GM21723 (cell line): ENCODE data around the gene COL5A3.
A peak's percentile ranks its signal among the peaks of the same experiment; 100 is the strongest.
"Not testable (repeated sequence)": the region's sequence is repeated elsewhere in the genome, so short reads cannot be mapped to it uniquely, and the experiment has no call there.

Experiments used
- ATAC-seq: cut with Tn5 transposase; IDR thresholded peaks from one replicate; pipeline ENCODE4 v1.9.1; 2021; ENCODE audit warnings: mild to moderate bottlenecking, moderate library complexity; ENCODE audit not compliant: unreplicated experiment

COL5A3 gene

DNA sequence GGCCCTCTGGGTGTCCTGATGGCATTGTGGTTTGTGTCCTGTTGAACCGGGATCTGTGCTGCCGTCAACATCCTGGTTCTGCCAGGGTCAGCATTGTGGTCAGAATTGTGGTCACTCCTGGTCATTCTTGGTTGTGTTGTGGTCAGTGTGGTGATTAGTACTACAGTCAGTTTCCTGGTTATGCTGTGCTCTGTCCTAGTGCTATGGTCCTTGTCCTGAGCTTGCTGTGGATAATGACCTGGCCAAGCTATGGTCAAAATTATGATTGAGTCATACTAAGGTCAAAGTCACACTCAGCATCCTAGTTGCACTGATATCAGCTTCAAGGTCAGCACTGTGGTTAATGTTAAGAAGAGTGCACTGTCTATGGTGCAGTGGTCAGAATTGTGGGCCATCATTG, 69.5 kb downstream of the COL5A3 start:
- no peak for ATAC-seq

GRCh38 chr19:9939301-9939913, 70.9 kb downstream of the COL5A3 start:
- ATAC-seq, result no peak

- no peak for ATAC-seq
These were observed 73.3 kb downstream of the COL5A3 start for GRCh38 chr19:9937001-9937411.

- ATAC-seq, result no peak
These were observed 73.8 kb downstream of the COL5A3 start, which contains the start of gene OLFM2 for GRCh38 chr19:9936326-9937000. Gene OLFM2 (minus strand): TSS chr19:9936515. CDS start chr19:9936366, 149 bp downstream.

- no peak for ATAC-seq
These were observed 74.6 kb downstream of the COL5A3 start for GRCh38 chr19:9935506-9936325.

- ATAC-seq, result no peak
These were observed 76.0 kb downstream of the COL5A3 start for GRCh38 chr19:9934132-9934950.

- no peak for ATAC-seq
These were observed 77.5 kb downstream of the COL5A3 start for GRCh38 chr19:9932835-9933234.

GRCh38 chr19:9931629-9932028, 78.7 kb downstream of the COL5A3 start:
- no peak for ATAC-seq

DNA sequence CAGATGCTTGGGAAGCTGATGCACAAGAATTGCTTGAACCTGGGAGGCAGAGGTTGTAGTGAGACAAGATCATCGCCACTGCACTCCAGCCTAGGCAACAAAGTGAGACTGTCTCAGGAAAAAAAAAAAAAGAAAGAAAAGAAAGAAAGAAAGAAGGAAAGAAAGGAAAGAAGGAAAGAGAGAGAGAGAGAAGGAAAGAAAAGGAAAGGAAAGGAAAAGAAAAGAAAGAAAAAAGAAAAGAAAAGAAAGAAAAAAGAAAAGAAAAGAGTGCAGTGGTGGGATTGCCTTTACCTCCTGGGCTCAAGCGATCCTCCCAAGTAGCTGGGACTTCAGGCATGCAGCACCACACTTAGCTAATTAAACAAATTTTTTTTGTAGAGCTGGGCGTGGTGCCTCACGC, 86.9 kb downstream of the COL5A3 start:
- ATAC-seq, result no peak

DNA sequence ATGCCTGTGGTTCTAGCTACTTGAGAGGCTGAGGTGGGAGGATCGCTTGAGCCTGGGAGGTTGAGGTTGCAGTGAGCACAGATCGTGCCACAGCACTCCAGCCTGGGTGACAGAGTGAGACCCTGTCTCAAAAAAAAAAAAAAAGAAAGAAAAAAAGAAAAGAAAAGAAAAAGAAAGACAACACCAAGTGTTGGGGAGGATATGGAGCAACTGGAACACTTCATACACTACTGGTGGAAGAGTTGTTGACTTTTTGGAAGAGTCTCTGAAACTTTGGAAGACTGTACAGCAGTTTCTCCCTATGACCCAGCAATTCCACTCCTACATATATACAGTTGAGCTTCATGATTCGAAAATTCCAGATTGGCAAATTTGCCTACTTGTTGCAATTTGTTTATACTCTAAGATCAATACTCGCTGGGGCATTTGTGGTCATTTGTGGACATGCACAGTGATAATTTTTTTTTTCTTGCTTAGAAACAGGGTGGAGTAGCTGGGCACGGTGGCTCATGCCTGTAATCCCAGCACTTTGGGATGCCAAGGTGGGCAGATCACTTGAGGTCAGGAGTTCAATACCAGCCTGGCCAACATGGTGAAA, 87.4 kb downstream of the COL5A3 start:
- ATAC-seq, result not testable (repeated sequence)

DNA sequence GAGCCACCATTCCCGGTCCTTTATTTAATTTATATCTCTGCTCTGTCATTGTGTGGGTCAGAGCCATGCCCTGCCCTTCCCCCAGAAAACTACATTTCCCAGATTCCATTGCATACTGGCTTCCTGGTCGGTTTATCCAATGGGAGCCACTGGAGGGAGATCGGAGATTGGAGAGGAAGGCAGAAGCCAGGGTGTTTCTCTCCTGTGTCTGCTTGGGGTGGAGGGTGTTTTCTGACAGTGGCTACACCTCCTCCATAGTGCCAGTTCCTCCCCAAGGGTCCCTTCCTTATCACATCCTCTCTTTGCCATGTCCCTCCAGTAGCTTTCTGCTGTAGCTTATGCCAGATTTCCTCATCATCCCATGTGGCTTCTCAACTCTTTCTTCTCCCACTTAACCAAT, 93.0 kb downstream of the COL5A3 start:
- no peak for ATAC-seq

GRCh38 chr19:9916719-9917118, 93.6 kb downstream of the COL5A3 start:
- no peak for ATAC-seq

DNA sequence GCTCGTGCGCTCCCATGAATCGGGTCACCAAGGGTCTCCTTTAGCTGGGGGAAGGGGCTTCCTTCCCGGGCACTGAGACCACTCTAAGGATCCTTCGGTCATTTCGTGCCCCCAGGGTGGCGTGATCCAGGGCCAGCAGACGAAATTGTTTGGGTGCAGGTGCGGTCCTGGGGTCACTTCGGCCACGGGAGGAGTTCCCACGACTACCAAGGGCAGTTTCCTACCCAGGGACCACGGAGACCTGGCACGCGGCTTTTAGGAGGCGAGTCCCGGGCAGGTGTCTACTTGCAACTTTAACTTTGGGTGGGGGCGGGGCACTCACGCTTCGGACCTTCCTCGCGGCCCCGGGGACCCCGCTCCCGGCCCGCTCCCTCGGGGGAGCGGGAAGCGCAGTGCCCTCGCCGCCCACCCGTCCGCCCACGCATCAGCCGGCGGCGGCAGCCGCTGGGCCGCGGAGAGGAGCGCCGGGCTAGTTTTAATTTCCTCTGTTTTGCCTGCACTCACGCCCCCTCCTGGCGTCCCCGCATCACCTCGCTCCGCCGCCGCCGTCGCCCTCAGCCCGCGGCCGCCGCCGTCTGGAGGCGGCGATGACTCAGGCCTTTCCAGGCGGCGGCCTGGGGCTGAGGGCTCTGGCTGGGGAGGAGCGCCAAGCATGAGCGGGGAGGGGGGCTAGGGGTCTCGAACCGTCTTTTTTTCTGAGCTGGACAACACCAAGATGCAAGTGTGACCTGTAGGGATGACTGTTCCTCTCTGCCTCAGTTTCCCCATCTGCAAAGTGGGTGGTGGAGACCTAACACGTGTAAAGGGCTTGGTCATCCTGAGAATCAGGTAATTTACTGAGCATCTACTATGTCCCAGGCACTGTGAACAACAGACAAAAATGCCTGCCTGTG, 95.7 kb downstream of the COL5A3 start:
- ATAC-seq, result peak; percentile 49

GRCh38 chr19:9914001-9914314, 96.3 kb downstream of the COL5A3 start:
- ATAC-seq, result no peak

DNA sequence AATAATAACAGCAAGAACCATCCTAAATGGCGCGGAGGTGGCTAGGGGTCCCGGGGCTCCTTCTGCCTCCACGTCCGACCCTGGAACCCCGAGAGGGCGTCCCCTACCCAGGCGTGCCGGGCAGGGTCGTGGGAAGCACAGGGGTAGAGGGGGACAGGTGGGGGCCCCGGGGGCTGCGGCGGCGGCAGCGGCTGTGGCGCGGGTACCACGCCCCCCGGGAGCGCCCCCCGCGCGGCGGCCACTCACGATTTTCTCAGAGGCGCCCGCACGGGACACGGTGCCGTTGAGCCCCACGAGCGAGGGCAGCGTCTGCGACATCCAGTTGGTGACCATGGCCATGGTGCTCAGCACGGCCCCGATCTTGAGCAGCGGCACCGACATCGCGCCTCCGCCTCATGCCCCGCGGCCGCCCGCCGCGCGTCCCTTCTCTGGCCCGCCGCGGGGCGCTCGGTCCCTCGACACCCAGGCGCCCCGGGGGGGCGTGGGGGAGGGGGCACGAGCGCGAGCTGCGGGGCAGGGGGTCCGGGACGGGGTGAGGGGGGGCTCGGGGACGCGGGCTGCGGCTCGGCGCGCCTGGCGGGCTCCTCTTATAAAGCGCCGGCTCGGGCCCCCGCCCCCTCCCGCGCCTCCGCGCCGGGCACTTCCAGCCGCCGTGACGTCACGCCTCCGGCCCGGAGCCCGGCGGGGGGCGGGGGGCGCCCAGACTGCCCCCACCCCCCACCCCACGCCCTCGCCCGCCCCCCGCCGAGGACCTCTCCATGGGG, 96.9 kb downstream of the COL5A3 start:
- ATAC-seq, result no peak

DNA sequence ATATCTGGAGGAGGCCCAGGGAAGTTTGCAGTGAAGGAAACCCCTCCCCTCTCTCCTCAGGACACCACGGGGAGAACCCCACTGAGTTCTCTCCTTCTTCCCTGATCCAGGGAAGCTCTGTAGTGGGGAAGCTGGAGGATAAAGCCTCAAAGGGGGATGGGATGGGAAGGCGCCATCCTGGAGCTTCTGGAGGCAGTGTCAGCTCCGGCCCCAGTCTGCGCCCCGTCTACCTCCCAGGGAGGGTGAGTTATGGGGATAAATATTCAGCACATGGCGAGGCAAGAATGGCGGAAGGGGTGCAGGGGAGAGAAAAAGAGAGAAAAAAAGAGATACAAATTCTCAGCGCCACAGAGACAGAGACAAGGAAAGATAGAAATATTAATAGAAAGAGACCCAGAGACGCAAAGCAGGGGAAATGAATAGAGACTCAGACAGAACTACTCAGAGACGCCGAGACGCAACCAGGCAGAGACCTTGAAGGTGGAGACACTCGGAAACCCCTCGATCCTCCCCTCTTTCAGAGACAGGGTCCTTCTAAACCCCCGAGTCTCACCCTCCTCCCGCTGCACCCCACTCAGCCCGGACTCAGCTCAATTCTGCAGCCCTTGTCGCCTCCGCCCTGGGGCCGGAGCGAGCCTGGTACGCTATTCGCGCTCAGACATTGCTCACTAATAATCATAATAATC, 97.6 kb downstream of the COL5A3 start:
- no peak for ATAC-seq

GRCh38 chr19:9911524-9912185, 98.6 kb downstream of the COL5A3 start:
- ATAC-seq, result no peak

- no peak for ATAC-seq
These were observed 99.7 kb downstream of the COL5A3 start for GRCh38 chr19:9910625-9911024.
